GM19468 (cell line): ENCODE measurements around the gene TEX30.
A peak's percentile ranks its signal among the peaks of the same experiment; 100 is the strongest.

Experiments used
- ATAC-seq: cut with Tn5 transposase; IDR thresholded peaks from one replicate; pipeline ENCODE4 v1.9.1; 2021; ENCODE audit warnings: mild to moderate bottlenecking, moderate library complexity, moderate number of reproducible peaks; ENCODE audit not compliant: unreplicated experiment; ENCODE audit errors: extremely low read depth

The TEX30 gene

GRCh38 chr13:102773441-102774213, at the start of gene TEX30:
TEX30 (minus strand) TSS chr13:102773786; CDS start chr13:102770026, 3,760 bp downstream.
- ATAC-seq, result peak; percentile 95

DNA sequence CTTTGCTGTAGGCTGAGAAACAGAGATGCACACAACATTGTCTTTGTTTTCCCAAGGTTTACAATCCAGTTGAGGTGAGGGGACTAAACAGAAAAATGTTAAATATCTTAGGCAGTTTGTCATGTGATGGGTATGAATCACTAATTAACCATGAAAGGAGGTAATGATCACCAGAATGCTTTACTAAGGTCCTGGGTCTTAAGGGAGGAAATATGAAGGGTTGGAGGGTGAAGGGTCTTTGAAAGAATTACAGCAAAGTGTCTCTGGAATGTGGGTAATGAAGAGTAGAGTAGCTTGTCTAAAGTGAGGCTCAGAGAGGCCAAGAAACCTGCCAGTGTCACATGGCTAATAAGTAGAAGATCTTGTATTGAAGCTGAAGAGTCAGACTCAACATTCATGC, 44.3 kb upstream of the TEX30 start:
- ATAC-seq, result no peak

DNA sequence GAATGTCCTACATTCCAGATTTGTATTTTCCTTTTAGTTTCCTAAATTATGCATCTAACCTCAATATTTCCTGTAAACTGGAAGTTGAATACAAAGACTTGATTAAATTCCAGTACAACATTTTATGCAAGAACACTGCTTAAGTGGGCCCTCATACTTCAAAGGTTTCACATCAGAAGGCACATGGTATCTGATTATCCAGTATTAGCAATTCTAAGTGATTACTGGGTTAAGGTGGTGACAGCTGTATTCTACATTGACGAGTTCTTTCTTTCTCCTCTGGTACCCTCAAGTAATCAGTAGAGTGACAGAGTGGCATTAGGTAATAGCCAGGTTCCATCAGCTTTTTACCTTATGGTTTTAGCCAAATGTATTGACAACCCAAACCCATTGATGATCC, 43.7 kb upstream of the TEX30 start:
- no peak for ATAC-seq

GRCh38 chr13:102816708-102817107, 43.1 kb upstream of the TEX30 start:
- no peak for ATAC-seq

GRCh38 chr13:102815788-102816187, 42.2 kb upstream of the TEX30 start:
- no peak for ATAC-seq

DNA sequence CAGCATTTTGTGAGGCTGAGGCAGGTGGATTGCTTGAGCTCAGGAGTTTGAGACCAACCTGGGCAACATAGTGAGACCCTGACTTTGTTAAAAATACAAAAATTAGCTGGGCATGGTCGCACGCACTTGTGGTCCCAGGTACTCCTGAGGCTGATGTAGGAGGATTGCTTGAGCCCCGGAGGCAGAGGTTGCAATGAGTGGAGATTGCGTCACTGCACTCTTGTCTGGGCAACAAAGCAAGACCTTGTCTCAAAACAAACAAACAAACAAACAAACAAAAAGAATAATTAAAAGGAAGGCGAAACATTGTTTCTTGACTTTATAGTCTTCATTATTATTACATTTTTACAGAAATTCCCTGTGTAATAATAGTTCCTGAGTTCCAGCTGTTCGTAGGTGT, 41.2 kb upstream of the TEX30 start:
- ATAC-seq, result no peak

- ATAC-seq, result no peak
These were observed 40.5 kb upstream of the TEX30 start for GRCh38 chr13:102814025-102814607.

- no peak for ATAC-seq
These were observed 39.2 kb upstream of the TEX30 start for GRCh38 chr13:102812611-102813287.

GRCh38 chr13:102807699-102808098, 34.1 kb upstream of the TEX30 start:
- ATAC-seq, result no peak

DNA sequence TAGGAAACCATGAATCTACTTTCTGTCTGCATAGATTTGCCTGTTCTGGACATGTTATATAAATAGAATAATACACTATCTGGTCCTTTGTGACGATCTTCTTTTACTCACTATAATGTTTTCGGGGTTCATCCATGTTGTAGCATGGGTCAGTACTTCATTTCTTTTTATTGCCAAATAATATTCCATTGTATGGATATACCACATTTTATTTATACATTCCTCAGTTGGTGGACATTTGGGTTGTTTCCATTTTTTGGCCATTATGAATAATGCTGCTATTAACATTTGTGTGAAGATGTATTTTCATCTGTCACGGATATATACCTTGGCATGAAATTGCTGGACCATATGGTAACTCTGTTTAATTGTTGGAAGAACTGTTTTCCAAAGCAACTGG, 32.1 kb upstream of the TEX30 start:
- no peak for ATAC-seq

DNA sequence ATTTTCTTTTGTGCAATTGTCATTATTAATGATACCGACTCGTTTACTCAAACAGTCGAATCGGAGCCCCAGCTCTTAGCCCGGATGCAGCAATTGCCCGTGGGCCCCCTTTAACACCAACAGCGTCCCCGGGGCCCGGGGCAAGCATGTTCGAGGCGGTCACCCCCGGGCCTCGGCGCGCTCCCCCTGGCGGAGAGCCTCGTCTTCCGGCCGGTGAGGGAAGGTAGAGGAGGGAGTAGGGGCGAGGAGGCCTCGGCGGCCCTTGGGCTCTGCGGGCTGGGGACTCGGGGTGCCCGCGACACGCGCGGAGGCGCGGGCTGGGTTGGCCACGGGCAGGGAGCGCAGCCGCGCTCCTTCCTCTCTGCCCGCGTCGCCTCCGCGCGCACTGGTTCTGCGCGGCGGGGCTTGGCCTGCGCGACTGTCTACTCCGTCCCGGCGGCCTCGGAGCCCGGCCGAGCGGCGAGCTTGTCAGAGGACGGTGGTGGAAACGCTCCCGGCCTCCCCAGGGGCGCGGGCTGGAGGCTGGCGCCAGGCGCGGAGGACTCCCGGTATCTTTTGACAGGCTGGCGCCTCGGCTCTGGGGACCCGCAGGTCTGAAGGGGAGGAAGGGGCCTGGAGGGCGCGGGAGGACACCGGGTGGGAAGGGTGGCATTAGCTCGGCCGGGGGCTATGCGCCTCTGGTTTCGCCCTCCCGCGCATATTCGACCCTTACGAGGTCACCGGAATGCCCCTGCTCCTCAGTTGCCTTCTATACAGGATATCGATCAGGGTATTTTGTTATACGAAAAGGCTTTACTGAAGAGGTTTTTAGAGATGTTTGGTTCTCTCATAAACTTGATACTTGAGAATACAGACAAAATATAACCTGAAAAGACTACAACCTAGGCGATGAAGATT, 26.8 kb upstream of the TEX30 start:
- peak; percentile 73 for ATAC-seq

GRCh38 chr13:102799426-102800144, 26.0 kb upstream of the TEX30 start:
- ATAC-seq, result no peak

DNA sequence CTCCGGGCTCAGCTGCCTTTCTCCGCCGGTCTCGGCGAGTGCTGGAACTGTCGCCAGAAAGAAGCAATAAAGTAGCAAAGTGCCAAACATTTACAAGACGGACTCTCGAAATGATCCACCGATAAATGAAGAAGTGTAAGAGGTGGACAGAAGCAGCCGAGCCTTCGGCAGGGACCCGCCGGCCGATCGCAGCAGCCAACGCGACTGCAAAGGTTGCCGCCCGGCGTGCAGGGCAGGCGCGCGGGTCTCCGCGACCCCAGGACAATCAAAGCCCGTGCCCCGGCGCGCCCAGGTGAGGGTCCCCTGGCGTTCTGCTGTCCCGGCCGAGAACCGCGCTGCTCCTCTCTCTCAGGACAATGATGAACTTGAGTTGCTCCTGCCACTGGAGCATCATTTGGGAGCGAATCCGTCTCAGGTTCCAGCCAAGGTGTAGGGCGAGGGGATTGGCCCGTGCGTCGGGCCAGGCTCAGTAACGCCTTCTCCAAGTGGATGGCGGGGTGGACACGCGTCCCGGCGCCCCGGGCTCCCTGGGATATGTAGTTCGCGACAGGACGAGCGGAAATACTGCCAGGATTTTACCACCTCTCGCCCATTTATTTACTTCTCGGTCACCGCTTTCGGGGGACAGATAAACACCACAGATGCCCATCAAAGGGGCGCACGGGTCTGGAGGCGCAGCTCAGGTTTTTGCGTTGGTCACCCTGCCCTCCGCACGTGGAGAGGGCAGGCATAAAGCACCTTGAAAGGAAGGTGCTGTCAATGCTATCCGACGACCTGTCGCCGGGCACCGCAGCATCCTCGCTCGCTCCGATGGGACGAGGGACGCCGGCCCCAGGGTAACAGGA, 25.2 kb upstream of the TEX30 start, which contains the start of the genes BIVM and POGLUT2:
TSS of gene BIVM (plus strand) at position 539 of the 845 bp plus-strand sequence. CDS start 8,149 bp downstream, outside the sequence.
TSS of gene POGLUT2 (minus strand) at position 396 of the 845 bp plus-strand sequence. CDS start at position 90, 306 bp downstream.
- peak; percentile 82 for ATAC-seq

DNA sequence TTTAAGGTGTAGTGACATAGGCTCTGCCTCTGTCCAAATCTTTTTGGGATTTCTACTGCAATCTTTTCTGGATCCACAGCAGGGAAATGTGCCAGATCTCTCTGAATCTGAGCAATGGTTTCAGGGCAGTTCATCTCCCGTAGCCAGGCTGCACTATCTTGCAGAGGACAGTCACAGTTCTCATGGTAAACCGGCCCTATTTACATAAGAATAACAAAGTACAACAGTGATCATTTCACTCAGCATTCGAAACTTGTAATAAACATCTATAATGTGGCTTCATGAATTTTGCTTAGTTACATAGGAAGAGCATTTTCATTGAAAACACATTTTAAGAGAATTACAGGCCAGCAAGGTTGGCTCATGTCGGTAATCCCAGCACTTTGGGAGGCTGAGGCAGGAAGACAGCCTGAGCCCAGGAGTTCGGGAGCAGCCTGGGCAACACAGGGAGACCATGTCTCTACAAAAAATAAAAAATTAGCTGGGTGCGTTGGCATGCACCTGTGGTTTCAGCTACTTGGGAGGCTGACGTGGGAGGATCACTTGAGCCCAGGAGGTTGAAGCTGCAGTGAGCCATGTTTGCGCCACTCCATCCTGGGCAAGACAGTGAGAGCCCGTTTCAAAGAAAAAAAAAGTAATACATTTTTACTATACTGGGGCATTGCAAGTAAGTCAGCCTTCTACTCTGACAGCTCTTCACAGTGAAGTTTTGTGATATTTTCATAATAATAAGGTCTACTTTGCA, 20.2 kb upstream of the TEX30 start:
- ATAC-seq, result no peak

- no peak for ATAC-seq
These were observed 18.8 kb upstream of the TEX30 start for GRCh38 chr13:102792396-102792795.

DNA sequence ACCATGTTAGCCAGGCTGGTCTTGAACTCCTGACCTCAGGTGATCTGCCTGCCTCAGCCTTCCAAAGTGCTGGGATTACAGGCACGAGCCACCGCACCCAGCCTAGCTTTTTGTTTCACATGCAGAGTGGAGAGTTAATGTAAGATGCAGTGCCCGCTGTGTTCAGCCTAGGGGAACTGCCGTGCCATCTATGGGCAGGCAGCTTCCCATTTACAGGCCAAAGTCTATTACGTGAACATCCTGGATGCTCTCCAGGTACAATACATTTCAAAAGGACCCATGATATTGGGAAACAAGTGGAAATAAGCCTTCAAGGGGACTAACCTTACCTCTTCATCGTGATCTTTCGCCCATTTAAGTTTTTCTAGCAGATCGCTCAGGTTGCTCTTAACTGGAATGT, 15.1 kb upstream of the TEX30 start:
- no peak for ATAC-seq

- no peak for ATAC-seq
These were observed 10.9 kb upstream of the TEX30 start for GRCh38 chr13:102784483-102784882.

DNA sequence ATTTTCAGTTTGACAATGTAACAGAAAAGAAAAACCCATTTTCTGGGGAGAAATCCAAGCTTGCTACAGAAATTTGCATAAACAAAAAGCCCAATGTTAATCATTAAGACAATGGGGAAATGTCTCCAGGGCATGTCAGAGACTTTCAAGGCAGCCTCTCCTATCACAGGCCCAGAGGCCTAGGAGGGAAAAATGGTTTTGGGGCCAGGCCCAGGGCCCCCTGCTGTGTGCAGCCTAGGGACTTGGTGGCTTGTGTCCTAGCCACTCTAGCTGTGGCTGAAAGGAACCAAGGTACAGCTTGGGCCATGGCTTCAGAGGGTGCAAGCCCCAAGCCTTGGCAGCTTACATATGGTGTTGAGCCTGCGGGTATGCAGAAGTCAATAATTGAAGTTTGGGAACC, 8.0 kb upstream of the TEX30 start:
- no peak for ATAC-seq
